HPDE6-E6E7 (cell line): ENCODE results near the gene ABHD16B.
A peak's percentile ranks its signal among the peaks of the same experiment; 100 is the strongest.

Experiments
- DNase-seq: peaks from one replicate; pipeline ENCODE4 v3.0.0; 2011; ENCODE audit warnings: missing footprints; ENCODE audit errors: extremely low spot score

The ABHD16B gene

DNA sequence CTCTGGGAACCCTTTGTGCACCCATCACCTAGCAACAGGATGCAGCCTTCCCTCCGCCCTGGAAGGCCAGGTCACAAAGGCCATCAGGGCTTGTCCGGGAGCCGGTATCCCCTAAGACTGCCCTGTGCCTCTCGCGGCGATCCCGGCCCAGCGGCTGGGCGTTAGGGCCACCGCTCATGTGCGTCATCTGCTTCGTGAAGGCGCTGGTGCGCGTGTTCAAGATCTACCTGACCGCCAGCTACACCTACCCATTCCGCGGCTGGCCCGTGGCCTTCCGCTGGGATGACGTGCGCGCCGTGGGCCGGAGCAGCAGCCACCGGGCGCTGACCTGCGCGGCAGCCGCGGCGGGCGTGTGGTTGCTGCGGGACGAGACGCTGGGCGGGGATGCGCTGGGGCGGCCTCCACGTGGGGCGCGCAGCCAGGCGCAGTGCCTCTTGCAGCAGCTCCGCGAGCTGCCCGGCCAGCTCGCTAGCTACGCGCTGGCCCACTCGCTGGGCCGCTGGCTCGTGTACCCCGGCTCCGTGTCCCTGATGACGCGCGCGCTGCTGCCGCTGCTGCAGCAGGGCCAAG lies at the start of gene ABHD16B:
Gene ABHD16B, plus strand, starts transcription at position 134 of the 570 bp plus-strand sequence. Its CDS starts 43 bp downstream, at position 177.
- no peak for DNase-seq

GRCh38 chr20:63814891-63815614 lies 46.2 kb upstream of the ABHD16B start:
- no peak for DNase-seq

- no peak for DNase-seq
These were observed 45.6 kb upstream of the ABHD16B start for GRCh38 chr20:63815615-63816253.

GRCh38 chr20:63819224-63819921 lies 41.9 kb upstream of the ABHD16B start:
- DNase-seq, result no peak

DNA sequence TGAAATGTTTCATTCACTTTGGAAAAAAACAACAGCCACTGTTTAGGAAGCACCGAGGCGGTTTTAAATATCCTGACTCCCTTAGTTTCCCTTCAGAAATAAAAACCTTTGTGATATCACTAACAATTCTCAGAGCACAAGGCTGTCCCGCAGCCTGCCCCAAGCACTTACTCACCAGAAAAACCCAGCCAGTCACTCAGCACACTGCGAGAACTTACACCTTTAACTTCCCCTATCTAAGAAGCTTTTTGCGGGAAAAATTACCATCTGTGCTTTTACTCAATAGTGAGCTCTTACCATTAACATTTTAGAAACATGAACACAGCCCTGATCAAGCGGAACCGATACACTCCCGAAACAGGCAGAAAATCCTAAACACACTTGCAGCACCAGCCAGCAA lies 39.5 kb upstream of the ABHD16B start:
- DNase-seq, result no peak

GRCh38 chr20:63822276-63822696 lies 39.0 kb upstream of the ABHD16B start:
- no peak for DNase-seq

DNA sequence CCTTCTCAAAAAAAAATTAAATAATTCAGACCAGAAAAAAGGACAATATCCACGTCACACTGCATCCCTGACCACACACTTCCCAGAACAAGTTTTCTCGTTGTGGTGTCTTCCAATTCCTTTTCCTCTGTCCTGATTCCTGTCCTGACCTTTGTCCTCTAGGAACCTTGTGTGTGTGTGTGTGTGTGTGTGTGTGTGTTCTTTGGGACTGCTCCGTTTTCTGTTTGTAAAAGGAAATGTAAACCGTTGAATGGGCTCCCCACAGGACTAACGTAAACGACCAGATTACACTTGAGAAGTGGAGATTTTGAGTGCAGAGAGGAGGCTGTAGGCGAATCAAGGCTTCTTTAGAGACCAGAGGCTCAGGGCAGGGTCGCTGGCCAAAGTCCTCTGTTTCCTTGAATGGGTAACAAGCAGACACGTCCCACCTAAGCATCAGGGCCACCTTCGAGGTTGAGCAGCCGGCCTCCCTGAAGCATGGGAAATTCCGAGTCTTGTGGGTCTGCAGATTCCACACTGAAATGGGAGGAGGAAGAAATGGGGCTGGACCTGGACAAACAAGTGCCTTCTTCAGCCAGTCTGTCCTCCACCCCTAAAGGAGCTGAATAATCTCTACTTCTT lies 37.5 kb upstream of the ABHD16B start:
- no peak for DNase-seq

- no peak for DNase-seq
These were observed 35.8 kb upstream of the ABHD16B start for GRCh38 chr20:63825331-63826118.

GRCh38 chr20:63826753-63827152 lies 34.5 kb upstream of the ABHD16B start:
- DNase-seq, result no peak

GRCh38 chr20:63828124-63828523 lies 33.2 kb upstream of the ABHD16B start:
- DNase-seq, result no peak

GRCh38 chr20:63828545-63828944 lies 32.8 kb upstream of the ABHD16B start:
- no peak for DNase-seq

GRCh38 chr20:63828951-63829350 lies 32.3 kb upstream of the ABHD16B start:
- DNase-seq, result no peak

GRCh38 chr20:63829603-63829944 lies 31.7 kb upstream of the ABHD16B start:
- no peak for DNase-seq

DNA sequence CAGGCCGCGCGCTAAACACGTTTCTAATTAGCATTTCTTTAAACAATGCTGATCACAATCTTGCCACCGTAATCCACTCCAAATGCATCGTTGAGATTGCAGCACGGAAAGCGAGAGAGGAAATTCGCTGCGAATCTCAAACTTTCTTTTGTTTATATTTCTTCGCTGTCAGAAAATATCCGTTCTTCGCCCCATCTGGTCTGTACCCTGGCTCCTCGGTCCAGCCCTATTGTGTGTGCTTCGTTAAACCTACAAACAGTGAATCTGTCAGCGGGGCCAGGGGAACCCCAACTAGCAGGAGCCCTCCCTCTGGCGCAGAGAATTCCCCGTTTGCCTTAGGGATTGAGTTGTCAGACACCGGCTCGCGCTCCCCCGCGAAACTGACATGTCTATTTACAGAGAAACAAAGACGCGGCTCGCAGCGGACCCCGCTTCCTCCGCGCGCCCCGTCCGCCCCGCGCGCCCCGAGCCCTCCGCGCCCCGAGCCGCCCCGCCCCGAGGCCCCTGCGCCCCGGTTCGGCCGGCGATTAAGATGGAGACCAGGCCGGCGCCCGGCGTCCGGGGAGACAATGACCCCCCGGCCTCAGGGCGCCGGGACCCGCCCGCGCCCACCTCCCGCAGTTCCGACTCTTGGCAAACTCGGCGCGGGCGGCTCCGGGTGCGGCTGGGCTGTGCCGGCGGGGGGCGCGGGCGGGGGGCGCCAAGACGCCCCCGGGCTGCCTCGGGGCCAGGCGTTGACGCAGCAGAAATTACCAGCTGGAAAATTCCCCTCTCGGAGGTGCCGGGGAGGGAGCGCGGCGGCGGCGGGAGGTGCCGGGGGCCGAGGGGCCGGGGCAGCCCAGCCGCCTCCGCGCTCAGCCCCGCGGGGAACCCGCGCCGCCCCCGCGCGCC lies 31.1 kb upstream of the ABHD16B start:
- DNase-seq, result no peak

- DNase-seq, result peak; percentile 82
These were observed 30.3 kb upstream of the ABHD16B start, which contains the start of gene ZBTB46 for GRCh38 chr20:63830841-63831588. Gene ZBTB46 (minus strand): TSS chr20:63831264. CDS start chr20:63790757, 40,507 bp downstream.

GRCh38 chr20:63831646-63831992 lies 29.7 kb upstream of the ABHD16B start:
- no peak for DNase-seq

- DNase-seq, result no peak
These were observed 29.2 kb upstream of the ABHD16B start for GRCh38 chr20:63831993-63832686.

DNA sequence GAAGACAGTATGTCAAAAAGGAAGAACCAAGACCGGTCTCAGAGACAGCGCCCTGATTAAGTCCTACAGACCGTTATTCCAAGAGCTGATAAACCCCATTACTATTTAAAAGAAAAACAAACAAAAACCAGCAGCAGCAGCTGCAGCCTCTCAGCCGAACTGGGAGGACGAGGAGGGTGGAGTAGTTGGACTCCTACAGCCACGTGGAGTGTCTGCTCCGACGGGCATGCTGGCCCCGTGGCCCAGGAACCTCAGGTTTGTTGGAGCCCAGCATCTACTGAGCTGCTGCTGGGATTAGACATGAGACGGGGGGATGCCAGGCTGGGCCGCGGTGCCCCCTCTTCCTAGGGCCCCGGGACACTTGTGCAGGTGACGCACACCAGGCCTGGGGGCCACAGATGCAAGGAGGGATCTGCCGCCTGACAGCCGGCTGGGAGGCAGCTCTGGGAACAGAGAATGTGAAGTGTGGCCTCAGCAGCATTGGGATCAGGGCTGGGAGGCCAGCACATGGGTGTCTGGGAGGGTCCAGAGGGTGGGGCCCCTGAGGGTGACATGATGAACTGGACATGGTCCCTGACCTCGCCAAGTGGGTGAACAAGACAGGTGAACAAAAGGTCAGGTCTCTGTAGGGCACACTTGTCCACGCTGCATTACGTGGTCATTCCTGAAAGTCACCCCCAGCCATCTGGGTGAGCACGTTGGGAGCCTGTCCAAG lies 27.4 kb upstream of the ABHD16B start:
- DNase-seq, result no peak
